ENCODE measurements around the gene CLMP.
"Not testable (repeated sequence)": the region's sequence is repeated elsewhere in the genome, so short reads cannot be mapped to it uniquely, and the experiment has no call there.

The CLMP gene

GRCh38 chr11:123206055-123206454 lies 11.0 kb upstream of the CLMP start:
- not testable (repeated sequence) for ATAC-seq; H3K4me3 Mint-ChIP-seq; DNase-seq (ENCODE audit: low spot score in 2 of 2); H3K9me3 Mint-ChIP-seq; H3K4me1 Mint-ChIP-seq; H3K27ac Mint-ChIP-seq; H3K36me3 Mint-ChIP-seq

- Mint-ChIP-seq H3K36me3 (no peaks in the 10 kb centered on the region), H3K27ac (no peak overlapping the region), H3K9me3 (no peaks in the 10 kb centered on the region), H3K4me3 (no peak overlapping the region), H3K4me1 (no peaks in the 10 kb centered on the region)
- ATAC-seq (no peak), DNase-seq (ENCODE audit: low spot score in 2 of 2) (no peak)
These were observed 8.9 kb upstream of the CLMP start for GRCh38 chr11:123203934-123204333.

GRCh38 chr11:123203471-123203870 lies 8.4 kb upstream of the CLMP start:
- Mint-ChIP-seq H3K4me1 (no peaks in the 10 kb centered on the region), H3K9me3 (no peaks in the 10 kb centered on the region), H3K36me3 (no peaks in the 10 kb centered on the region), H3K4me3 (no peak overlapping the region), H3K27ac (no peak overlapping the region)
- DNase-seq (ENCODE audit: low spot score in 2 of 2) = no peak
- ATAC-seq = no peak

GRCh38 chr11:123202155-123203151 lies 7.4 kb upstream of the CLMP start:
- no peaks in the 10 kb centered on the region for H3K36me3 Mint-ChIP-seq
- H3K4me3 Mint-ChIP-seq = no peak overlapping the region
- ATAC-seq (peak; percentile 44), DNase-seq (ENCODE audit: low spot score in 2 of 2) (no peak)
- no peaks in the 10 kb centered on the region for H3K9me3 Mint-ChIP-seq
- no peaks in the 10 kb centered on the region for H3K4me1 Mint-ChIP-seq
- H3K27ac Mint-ChIP-seq = no peak overlapping the region

GRCh38 chr11:123200264-123200663 lies 5.2 kb upstream of the CLMP start:
- ATAC-seq = no peak
- Mint-ChIP-seq H3K4me3 (no peak overlapping the region), H3K27ac (no peak overlapping the region), H3K4me1 (peaks cover 7% of the 10 kb centered on the region), H3K9me3 (no peaks in the 10 kb centered on the region), H3K36me3 (no peaks in the 10 kb centered on the region)
- DNase-seq (ENCODE audit: low spot score in 2 of 2) = no peak

GRCh38 chr11:123197711-123198110 lies 2.7 kb upstream of the CLMP start:
- Mint-ChIP-seq H3K27ac (no peak overlapping the region), H3K9me3 (no peaks in the 10 kb centered on the region), H3K36me3 (no peaks in the 10 kb centered on the region), H3K4me1 (peaks cover 8% of the 10 kb centered on the region), H3K4me3 (no peak overlapping the region)
- ATAC-seq (peak; percentile 79), DNase-seq (ENCODE audit: low spot score in 2 of 2) (no peak)

GRCh38 chr11:123196060-123196714 lies 1.1 kb upstream of the CLMP start:
- H3K36me3 Mint-ChIP-seq = no peaks in the 10 kb centered on the region
- no peak for ATAC-seq
- H3K9me3 Mint-ChIP-seq = no peaks in the 10 kb centered on the region
- H3K4me1 Mint-ChIP-seq = peaks cover 13% of the 10 kb centered on the region
- DNase-seq (ENCODE audit: low spot score in 2 of 2) = no peak
- no peak overlapping the region for H3K27ac Mint-ChIP-seq
- peak overlapping the region; percentile 48 for H3K4me3 Mint-ChIP-seq

- ATAC-seq = no peak
- Mint-ChIP-seq H3K4me1 (peaks cover 13% of the 10 kb centered on the region), H3K27ac (no peak overlapping the region), H3K4me3 (peak overlapping the region; percentile 17), H3K9me3 (no peaks in the 10 kb centered on the region), H3K36me3 (no peaks in the 10 kb centered on the region)
- DNase-seq (ENCODE audit: low spot score in 2 of 2) = no peak
These were observed 486 bp downstream of the CLMP start for GRCh38 chr11:123194337-123195187.

- H3K4me1 Mint-ChIP-seq = peaks cover 13% of the 10 kb centered on the region
- ATAC-seq = no peak
- H3K4me3 Mint-ChIP-seq = peak overlapping the region; percentile 17
These were observed 1.3 kb downstream of the CLMP start for GRCh38 chr11:123193742-123194141.

GRCh38 chr11:123191939-123192338 lies 3.1 kb downstream of the CLMP start:
- no peak for DNase-seq (ENCODE audit: low spot score in 2 of 2)
- Mint-ChIP-seq H3K36me3 (no peaks in the 10 kb centered on the region), H3K27ac (no peak overlapping the region), H3K9me3 (no peaks in the 10 kb centered on the region), H3K4me1 (peaks cover 19% of the 10 kb centered on the region), H3K4me3 (no peak overlapping the region)
- no peak for ATAC-seq

More at GRCh38 chr11:123193742-123194141, 1.3 kb downstream of the CLMP start:
- H3K36me3 Mint-ChIP-seq = no peaks in the 10 kb centered on the region
- no peak for DNase-seq (ENCODE audit: low spot score in 2 of 2)
- no peaks in the 10 kb centered on the region for H3K9me3 Mint-ChIP-seq
- no peak overlapping the region for H3K27ac Mint-ChIP-seq

GRCh38 chr11:123190518-123190917 lies 4.5 kb downstream of the CLMP start:
- DNase-seq (ENCODE audit: low spot score in 2 of 2) (no peak), ATAC-seq (no peak)
- Mint-ChIP-seq H3K4me3 (no peak overlapping the region), H3K9me3 (no peaks in the 10 kb centered on the region), H3K36me3 (no peaks in the 10 kb centered on the region), H3K27ac (no peak overlapping the region), H3K4me1 (peaks cover 15% of the 10 kb centered on the region)

GRCh38 chr11:123188508-123189165 lies 6.4 kb downstream of the CLMP start:
- DNase-seq (ENCODE audit: low spot score in 2 of 2) = no peak
- H3K27ac Mint-ChIP-seq = no peak overlapping the region

GRCh38 chr11:123187665-123188507 lies 7.2 kb downstream of the CLMP start:
- Mint-ChIP-seq H3K36me3 (no peaks in the 10 kb centered on the region), H3K4me1 (peaks cover 11% of the 10 kb centered on the region), H3K4me3 (no peak overlapping the region), H3K27ac (no peak overlapping the region), H3K9me3 (no peaks in the 10 kb centered on the region)
- DNase-seq (ENCODE audit: low spot score in 2 of 2) (no peak), ATAC-seq (no peak)

More at GRCh38 chr11:123188508-123189165, 6.4 kb downstream of the CLMP start:
- Mint-ChIP-seq H3K36me3 (no peaks in the 10 kb centered on the region), H3K4me1 (peaks cover 11% of the 10 kb centered on the region), H3K4me3 (no peak overlapping the region), H3K9me3 (no peaks in the 10 kb centered on the region)
- no peak for ATAC-seq

- Mint-ChIP-seq H3K9me3 (no peaks in the 10 kb centered on the region), H3K27ac (no peak overlapping the region), H3K4me1 (peaks cover 11% of the 10 kb centered on the region), H3K4me3 (no peak overlapping the region), H3K36me3 (no peaks in the 10 kb centered on the region)
- no peak for DNase-seq (ENCODE audit: low spot score in 2 of 2)
- ATAC-seq = no peak
These were observed 7.8 kb downstream of the CLMP start for GRCh38 chr11:123187248-123187647.
